GM18870 (cell line): Measurements from ENCODE around the gene GDE1.

Experiments used
- ATAC-seq: cut with Tn5 transposase; IDR thresholded peaks from one replicate; pipeline ENCODE4 v1.9.1; 2021; ENCODE audit warnings: moderate library complexity; ENCODE audit not compliant: unreplicated experiment

The GDE1 gene

GRCh38 chr16:19490619-19491018 lies 31.3 kb downstream of the GDE1 start:
- ATAC-seq = no peak

- no peak for ATAC-seq
Measured at GRCh38 chr16:19488213-19488640, 33.7 kb downstream of the GDE1 start.

GRCh38 chr16:19486750-19487325 lies 35.1 kb downstream of the GDE1 start:
- no peak for ATAC-seq

GRCh38 chr16:19486051-19486450 lies 35.8 kb downstream of the GDE1 start:
- ATAC-seq = no peak

- no peak for ATAC-seq
Measured at GRCh38 chr16:19485611-19486010, 36.3 kb downstream of the GDE1 start.

DNA sequence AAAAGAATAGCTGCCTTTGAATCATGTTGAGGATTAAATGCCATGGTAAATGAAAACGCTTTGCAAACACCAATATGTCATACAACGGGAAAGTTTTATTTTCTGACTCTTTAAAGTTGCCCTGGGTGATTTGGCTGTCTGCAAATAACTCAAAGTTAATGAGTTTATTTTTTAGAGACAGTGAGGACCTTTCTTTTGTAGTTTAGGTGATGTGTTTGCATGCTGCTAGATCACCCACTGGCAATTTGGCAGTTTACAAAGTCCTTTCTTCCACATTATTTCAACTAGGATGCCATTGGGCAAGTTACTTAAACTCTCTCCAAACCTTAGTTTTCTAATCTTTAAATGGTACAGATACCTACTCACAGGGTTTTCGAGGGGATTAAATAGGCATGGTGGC lies 37.8 kb downstream of the GDE1 start:
- ATAC-seq = no peak

- ATAC-seq = no peak
Measured at GRCh38 chr16:19482291-19482690, 39.6 kb downstream of the GDE1 start.

DNA sequence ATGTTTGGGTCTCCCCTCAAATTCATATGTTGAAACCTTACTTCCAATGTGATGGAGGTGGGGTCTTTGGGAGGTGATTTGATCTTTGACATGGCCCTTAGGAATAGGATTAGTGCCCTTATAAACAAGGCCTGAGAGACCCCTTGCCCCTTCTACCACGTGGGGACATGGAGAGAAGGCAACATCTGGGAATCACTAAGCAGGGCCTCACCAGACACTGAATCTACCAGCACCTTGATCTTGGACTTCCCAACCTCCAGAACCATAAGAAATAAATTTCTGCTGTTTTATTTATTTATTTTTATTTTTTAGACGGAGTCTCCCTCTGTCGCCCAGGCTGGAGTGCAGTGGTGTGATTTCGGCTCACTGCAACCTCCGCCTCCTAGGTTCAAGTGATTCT lies 40.1 kb downstream of the GDE1 start:
- no peak for ATAC-seq

DNA sequence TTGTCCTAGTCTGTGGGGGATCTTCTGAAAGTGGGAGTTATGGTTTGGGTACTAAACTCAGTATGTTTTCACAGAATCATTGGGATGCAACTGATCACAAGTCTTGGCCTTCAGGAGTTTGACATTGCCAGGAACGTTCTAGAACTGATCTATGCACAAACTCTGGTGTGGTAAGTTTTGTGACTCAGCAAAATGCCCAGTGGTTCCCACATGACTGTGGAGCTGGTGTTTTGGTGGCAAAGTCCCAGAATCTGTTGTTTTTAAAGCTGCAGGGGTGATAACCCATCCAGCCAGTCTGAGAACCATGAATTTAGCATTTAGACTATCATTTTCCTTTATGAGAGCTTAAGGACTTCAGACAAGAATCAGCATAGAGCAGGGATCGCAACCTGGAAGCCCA lies 40.6 kb downstream of the GDE1 start:
- no peak for ATAC-seq

DNA sequence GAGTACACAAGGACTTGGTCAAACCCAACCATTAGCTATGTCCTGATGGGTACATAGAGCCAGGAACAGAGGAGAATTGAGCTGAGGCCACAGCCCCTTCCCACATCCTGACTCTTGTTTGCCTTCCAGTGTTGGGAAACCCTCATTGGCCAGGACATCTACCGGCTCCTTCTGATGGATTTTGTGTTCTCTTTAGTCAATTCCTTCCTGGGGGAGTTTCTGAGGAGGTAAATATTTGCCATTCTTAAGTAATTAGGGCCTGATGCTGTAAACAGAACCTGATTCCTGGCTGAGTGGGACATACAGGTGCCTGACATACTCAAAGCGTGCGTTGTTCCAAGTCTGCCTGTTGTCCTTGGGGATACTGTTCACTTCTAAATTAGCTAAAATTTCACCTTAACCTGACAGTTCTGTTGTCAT lies 42.6 kb downstream of the GDE1 start:
- no peak for ATAC-seq

GRCh38 chr16:19478505-19478904 lies 43.4 kb downstream of the GDE1 start:
- no peak for ATAC-seq

DNA sequence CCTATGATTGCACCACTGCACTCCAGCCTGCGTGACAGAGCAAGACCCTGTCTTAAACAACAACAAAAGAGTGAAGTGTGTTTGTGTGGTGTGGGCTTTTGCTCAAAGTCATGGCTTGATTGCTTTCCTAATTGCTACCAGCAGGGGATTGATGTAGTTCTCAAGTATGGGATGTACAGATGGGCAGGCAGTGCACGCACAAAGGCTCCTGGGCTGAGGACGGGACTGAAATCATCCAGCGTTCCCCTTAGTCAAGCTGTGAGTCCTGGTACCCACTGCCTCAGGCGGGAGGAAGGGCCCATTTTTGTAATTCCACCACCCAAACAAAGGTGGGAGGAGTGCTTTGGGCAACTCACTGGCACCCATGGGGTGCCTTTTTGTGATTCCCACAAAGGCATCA lies 47.3 kb downstream of the GDE1 start:
- ATAC-seq = no peak

- no peak for ATAC-seq
Measured at GRCh38 chr16:19472482-19472881, 49.4 kb downstream of the GDE1 start.

- no peak for ATAC-seq
Measured at GRCh38 chr16:19468300-19468699, 53.6 kb downstream of the GDE1 start.

DNA sequence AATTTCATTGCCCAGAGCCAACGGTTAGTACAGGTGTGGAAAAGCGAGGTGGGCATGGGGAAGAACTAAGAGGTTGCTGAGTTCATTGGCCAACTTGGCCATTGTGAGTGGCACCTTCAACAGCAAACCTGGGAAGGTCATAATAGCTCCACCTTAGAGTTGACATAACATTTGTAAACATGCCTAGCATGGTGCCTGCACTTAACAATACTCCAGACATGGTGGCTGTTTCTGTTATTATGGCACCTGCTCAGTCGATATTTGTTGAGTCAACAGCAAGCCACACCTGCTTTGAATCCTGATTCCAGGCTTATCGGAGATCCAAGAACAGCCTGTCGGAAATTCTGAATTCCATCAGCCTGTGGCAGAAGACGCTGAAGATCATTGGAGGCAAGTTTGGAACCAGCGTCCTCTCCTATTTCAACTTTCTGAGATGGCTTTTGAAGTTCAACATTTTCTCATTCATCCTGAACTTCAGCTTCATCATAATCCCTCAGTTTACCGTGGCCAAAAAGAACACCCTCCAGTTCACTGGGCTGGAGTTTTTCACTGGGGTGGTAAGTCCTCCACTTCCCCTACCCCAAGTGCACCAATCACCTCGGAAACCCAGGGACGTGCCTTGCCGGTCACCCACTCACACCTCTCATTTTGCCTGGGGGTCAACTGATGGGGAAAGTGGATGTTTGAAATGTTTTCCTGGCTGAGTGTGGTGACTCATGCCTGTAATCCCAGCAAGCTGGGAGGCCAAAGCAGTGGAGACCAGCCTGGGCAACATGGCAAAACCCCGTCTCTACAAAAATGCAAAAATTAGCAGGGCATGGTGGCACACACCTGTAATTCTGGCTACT lies 58.2 kb downstream of the GDE1 start:
- no peak for ATAC-seq

- ATAC-seq = no peak
Measured at GRCh38 chr16:19460397-19460796, 61.5 kb downstream of the GDE1 start.

DNA sequence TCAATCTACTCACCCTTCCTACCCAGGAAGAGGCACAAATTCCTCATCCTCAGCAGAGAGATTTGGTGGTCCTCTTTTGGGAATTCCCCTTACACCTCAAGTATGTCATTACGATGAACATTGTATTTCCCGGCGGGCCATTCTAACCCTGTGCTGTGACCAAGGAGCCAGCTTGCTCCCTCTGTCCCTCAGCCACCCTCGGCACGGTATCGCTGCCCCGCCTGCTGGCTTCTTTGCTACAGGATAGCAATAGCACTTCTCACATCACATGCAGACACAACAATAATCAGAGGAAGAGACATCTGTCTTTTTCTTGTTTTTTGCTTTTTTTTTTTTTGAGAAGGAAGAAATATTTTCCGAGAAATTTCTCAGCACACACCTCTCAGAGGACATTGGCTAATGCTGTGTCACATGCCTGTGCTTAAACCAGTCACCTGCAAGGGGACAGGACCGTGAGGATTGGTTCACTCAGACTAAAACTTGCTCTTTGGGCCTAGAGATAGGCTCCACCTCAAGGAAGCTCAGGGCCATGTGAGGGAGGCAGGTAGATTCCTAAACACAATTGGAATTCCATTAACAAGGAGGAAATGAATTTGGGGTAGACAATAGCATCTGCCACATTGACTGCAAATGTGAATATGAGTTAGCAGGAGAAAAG lies 63.0 kb downstream of the GDE1 start:
- no peak for ATAC-seq
